ENCODE results near the gene PRKCA.
"Not testable (repeated sequence)": the region's sequence is repeated elsewhere in the genome, so short reads cannot be mapped to it uniquely, and the experiment has no call there.

The PRKCA gene

GRCh38 chr17:66624630-66625029, 322.2 kb downstream of the PRKCA start:
- DNase-seq, H3K27ac Mint-ChIP-seq, H3K27me3 Mint-ChIP-seq, H3K4me3 Mint-ChIP-seq, H3K9me3 Mint-ChIP-seq: not testable (repeated sequence)
- H3K36me3 Mint-ChIP-seq (ENCODE audit: low read depth), result peaks cover 15% of the 10 kb centered on the region
- peaks cover 38% of the 10 kb centered on the region for H3K4me1 Mint-ChIP-seq (ENCODE audit: low read depth)

- Mint-ChIP-seq H3K4me1 (ENCODE audit: low read depth) (peaks cover 38% of the 10 kb centered on the region), H3K9me3 (no peaks in the 10 kb centered on the region), H3K27me3 (no peaks in the 10 kb centered on the region), H3K36me3 (ENCODE audit: low read depth) (peaks cover 16% of the 10 kb centered on the region), H3K4me3 (no peak overlapping the region), H3K27ac (no peak overlapping the region)
- no peak for DNase-seq
These were observed 322.9 kb downstream of the PRKCA start for GRCh38 chr17:66625311-66625767.

DNA sequence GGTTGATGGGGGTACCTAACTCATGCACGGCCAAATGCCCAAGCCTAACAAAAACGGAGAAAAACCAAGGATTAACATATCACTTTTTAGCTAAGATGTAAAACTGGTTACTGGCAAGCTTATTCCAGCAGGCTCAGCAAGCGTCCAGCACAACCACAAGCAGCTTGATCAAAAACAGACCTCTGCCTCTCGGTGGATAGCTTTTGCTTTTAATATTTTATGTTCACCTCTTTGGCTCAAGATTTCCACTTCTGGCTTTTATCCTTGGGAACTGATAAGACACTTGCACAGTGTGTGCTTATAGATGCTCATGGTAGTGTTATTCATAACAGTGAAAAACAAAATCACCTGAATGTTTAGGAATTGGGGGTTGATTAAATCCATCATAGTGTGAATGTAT, 325.6 kb downstream of the PRKCA start:
- Mint-ChIP-seq H3K27me3 (no peaks in the 10 kb centered on the region), H3K4me3 (no peak overlapping the region), H3K4me1 (ENCODE audit: low read depth) (peaks cover 52% of the 10 kb centered on the region), H3K9me3 (no peaks in the 10 kb centered on the region), H3K36me3 (ENCODE audit: low read depth) (peaks cover 6% of the 10 kb centered on the region), H3K27ac (no peak overlapping the region)
- no peak for DNase-seq

- Mint-ChIP-seq H3K27ac (no peak overlapping the region), H3K9me3 (no peaks in the 10 kb centered on the region), H3K4me3 (no peak overlapping the region), H3K27me3 (no peaks in the 10 kb centered on the region), H3K36me3 (ENCODE audit: low read depth) (peaks cover 9% of the 10 kb centered on the region), H3K4me1 (ENCODE audit: low read depth) (peaks cover 58% of the 10 kb centered on the region)
- no peak for DNase-seq
These were observed 327.3 kb downstream of the PRKCA start for GRCh38 chr17:66629762-66630161.

- no peaks in the 10 kb centered on the region for H3K27me3 Mint-ChIP-seq
- peaks cover 60% of the 10 kb centered on the region for H3K4me1 Mint-ChIP-seq (ENCODE audit: low read depth)
- no peak overlapping the region for H3K27ac Mint-ChIP-seq
- DNase-seq, result no peak
- H3K9me3 Mint-ChIP-seq, result no peaks in the 10 kb centered on the region
- no peak overlapping the region for H3K4me3 Mint-ChIP-seq
- H3K36me3 Mint-ChIP-seq (ENCODE audit: low read depth), result peaks cover 15% of the 10 kb centered on the region
These were observed 328.0 kb downstream of the PRKCA start for GRCh38 chr17:66630379-66630778.

DNA sequence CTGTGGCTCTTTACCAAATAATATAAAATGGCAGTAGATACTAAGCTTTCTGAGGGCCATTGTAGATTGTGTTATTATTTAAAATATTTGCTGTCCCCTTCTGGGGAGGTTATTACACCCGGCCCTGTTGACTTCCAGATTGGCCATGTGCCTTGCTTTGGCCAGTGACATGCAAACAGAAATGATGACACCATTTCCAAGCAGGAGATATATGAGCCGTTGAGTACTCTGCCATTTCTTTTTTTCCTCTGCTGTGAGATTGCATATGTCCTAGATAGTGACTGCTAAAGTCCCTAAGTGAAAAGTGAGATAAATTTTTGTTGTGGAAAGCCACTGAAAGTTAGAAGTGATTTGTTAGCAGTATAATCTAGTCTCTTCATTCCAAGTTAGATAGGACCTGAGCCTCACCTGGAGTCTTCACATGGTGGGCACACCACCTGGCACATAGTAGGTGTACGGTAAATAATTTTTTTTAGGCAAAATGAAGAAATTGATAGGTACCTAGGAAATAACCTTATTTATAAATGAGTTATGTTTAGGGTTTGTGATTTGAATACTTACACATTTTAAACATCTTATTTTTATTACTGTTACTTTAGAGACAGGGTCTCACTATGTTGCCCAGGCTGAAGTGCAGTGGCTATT, 328.5 kb downstream of the PRKCA start:
- H3K9me3 Mint-ChIP-seq, result no peaks in the 10 kb centered on the region
- no peaks in the 10 kb centered on the region for H3K27me3 Mint-ChIP-seq
- no peak overlapping the region for H3K4me3 Mint-ChIP-seq
- H3K4me1 Mint-ChIP-seq (ENCODE audit: low read depth), result peaks cover 66% of the 10 kb centered on the region
- DNase-seq, result no peak
- peak overlapping the region; percentile 36 for H3K27ac Mint-ChIP-seq
- peaks cover 17% of the 10 kb centered on the region for H3K36me3 Mint-ChIP-seq (ENCODE audit: low read depth)

- no peak overlapping the region for H3K4me3 Mint-ChIP-seq
- H3K27ac Mint-ChIP-seq, result peak overlapping the region; percentile 76
- peaks cover 71% of the 10 kb centered on the region for H3K4me1 Mint-ChIP-seq (ENCODE audit: low read depth)
- no peak for DNase-seq
- H3K9me3 Mint-ChIP-seq, result no peaks in the 10 kb centered on the region
- no peaks in the 10 kb centered on the region for H3K27me3 Mint-ChIP-seq
- peaks cover 30% of the 10 kb centered on the region for H3K36me3 Mint-ChIP-seq (ENCODE audit: low read depth)
These were observed 330.3 kb downstream of the PRKCA start for GRCh38 chr17:66632731-66633130.

- no peak for DNase-seq
- peak overlapping the region; percentile 76 for H3K27ac Mint-ChIP-seq
- H3K27me3 Mint-ChIP-seq, result no peaks in the 10 kb centered on the region
- H3K36me3 Mint-ChIP-seq (ENCODE audit: low read depth), result peaks cover 34% of the 10 kb centered on the region
- peaks cover 76% of the 10 kb centered on the region for H3K4me1 Mint-ChIP-seq (ENCODE audit: low read depth)
- no peak overlapping the region for H3K4me3 Mint-ChIP-seq
- H3K9me3 Mint-ChIP-seq, result no peaks in the 10 kb centered on the region
These were observed 331.0 kb downstream of the PRKCA start for GRCh38 chr17:66633317-66633965.

DNA sequence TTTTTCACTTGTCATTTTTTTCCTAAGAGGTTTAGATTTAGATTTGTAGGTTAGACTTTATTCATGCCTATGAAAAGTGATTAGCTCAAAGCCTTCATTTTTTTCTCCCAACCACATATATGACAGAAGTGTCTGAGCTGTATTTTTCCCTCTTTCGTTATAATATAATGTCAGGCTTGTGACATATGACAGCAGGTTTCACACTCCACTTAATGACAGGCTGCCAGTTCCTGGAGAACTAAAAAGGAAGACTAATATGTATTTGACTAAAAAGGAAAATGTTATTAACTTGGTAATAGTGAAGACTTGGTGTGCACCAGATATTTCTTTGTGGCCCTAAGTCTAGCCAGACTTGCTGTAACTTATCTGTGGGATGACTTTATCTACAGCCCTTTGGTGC, 331.8 kb downstream of the PRKCA start:
- peaks cover 37% of the 10 kb centered on the region for H3K36me3 Mint-ChIP-seq (ENCODE audit: low read depth)
- no peaks in the 10 kb centered on the region for H3K27me3 Mint-ChIP-seq
- H3K4me3 Mint-ChIP-seq, result no peak overlapping the region
- H3K4me1 Mint-ChIP-seq (ENCODE audit: low read depth), result peaks cover 79% of the 10 kb centered on the region
- DNase-seq, result no peak
- H3K27ac Mint-ChIP-seq, result peak overlapping the region; percentile 76
- no peaks in the 10 kb centered on the region for H3K9me3 Mint-ChIP-seq

DNA sequence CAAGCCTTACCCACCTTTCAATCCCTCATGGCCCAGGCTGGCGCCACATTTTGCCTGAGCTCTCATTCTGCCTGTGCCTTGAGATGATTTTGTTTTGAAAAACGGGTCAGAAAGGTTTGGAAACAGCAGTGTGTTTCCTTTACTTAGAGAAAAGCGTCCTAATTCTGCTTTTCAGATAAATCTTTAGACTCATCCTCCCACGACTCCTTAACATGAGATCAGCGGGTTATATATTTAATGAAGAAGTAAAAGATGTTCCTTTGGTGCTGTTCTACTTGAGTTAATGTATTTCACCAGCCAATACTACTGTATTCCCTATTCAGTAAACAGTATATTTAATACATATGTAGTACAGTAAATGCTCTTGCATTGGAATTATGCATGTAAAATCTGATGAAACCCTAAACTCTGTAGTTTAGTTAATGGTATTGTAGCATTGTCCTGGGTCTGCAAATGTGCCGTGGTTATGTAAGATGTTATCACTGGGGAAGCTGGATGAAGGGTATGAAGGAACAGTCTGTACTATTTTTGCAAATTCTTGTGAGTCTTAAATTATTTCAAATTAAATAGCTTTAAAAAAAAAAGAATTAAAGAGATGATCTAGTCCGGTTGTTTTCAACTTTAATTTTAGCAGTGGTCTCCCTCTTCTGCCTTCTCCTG, 333.1 kb downstream of the PRKCA start:
- peak overlapping the region; percentile 79 for H3K27ac Mint-ChIP-seq
- no peaks in the 10 kb centered on the region for H3K9me3 Mint-ChIP-seq
- peaks cover 41% of the 10 kb centered on the region for H3K36me3 Mint-ChIP-seq (ENCODE audit: low read depth)
- H3K27me3 Mint-ChIP-seq, result no peaks in the 10 kb centered on the region
- H3K4me1 Mint-ChIP-seq (ENCODE audit: low read depth), result peaks cover 71% of the 10 kb centered on the region
- no peak overlapping the region for H3K4me3 Mint-ChIP-seq
- no peak for DNase-seq

- Mint-ChIP-seq H3K4me3 (no peak overlapping the region), H3K36me3 (ENCODE audit: low read depth) (peaks cover 43% of the 10 kb centered on the region), H3K9me3 (no peaks in the 10 kb centered on the region), H3K27me3 (no peaks in the 10 kb centered on the region), H3K27ac (peak overlapping the region; percentile 79), H3K4me1 (ENCODE audit: low read depth) (peaks cover 65% of the 10 kb centered on the region)
- no peak for DNase-seq
These were observed 333.7 kb downstream of the PRKCA start for GRCh38 chr17:66636111-66636510.

GRCh38 chr17:66637491-66637890, 335.1 kb downstream of the PRKCA start:
- no peak overlapping the region for H3K4me3 Mint-ChIP-seq
- H3K36me3 Mint-ChIP-seq (ENCODE audit: low read depth), result peaks cover 57% of the 10 kb centered on the region
- no peak for DNase-seq
- H3K9me3 Mint-ChIP-seq, result no peaks in the 10 kb centered on the region
- peaks cover 61% of the 10 kb centered on the region for H3K4me1 Mint-ChIP-seq (ENCODE audit: low read depth)
- no peaks in the 10 kb centered on the region for H3K27me3 Mint-ChIP-seq
- no peak overlapping the region for H3K27ac Mint-ChIP-seq

- Mint-ChIP-seq H3K4me3 (no peak overlapping the region), H3K36me3 (ENCODE audit: low read depth) (peaks cover 70% of the 10 kb centered on the region), H3K4me1 (ENCODE audit: low read depth) (peaks cover 47% of the 10 kb centered on the region), H3K9me3 (no peaks in the 10 kb centered on the region), H3K27me3 (no peaks in the 10 kb centered on the region), H3K27ac (peak overlapping the region; percentile 59)
- DNase-seq, result no peak
These were observed 336.5 kb downstream of the PRKCA start for GRCh38 chr17:66638707-66639479.

DNA sequence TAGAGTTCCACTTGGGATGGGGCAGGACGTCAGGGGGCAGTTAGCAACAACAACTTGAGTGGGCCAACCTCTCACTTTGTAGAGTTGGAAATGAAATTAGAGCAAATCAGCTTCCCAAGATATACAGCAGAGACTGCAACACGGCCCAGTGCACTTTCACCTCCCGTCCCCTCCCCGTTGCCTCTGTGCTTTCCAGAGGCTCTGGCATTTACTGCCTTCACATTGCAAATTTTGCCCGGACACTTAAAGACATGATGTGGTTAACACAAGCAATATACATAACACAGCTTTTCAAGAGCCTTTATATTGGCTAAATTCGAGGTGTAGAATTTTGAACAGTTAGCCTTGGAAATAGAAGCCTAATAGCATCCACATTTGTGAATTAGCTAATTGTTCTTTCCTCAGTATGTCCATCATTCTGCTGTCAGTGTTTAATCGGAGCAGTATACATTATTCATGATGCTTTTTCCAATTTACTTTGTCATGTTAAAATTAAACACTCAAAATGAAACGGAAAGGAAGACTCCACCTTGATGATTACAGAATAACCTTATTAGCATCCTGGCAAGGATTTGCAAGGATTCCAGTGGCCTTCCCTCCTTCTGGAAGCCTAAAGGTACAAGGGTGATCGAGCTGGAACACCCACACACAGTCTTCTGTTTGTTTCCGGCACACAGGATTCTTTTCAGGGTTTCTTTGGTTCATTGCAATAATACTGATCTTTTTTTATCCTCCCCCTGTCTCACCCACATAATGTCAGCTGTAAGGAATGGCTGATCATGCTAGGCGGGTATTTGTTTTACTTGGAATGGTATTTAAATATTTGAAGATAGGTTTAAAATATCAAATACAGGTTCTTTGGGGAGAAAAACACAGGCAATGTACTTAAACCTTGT, 341.6 kb downstream of the PRKCA start:
- peaks cover 8% of the 10 kb centered on the region for H3K4me1 Mint-ChIP-seq (ENCODE audit: low read depth)
- no peaks in the 10 kb centered on the region for H3K27me3 Mint-ChIP-seq
- no peak overlapping the region for H3K27ac Mint-ChIP-seq
- H3K4me3 Mint-ChIP-seq, result no peak overlapping the region
- H3K36me3 Mint-ChIP-seq (ENCODE audit: low read depth), result peaks cover 83% of the 10 kb centered on the region
- H3K9me3 Mint-ChIP-seq, result no peaks in the 10 kb centered on the region
- DNase-seq, result no peak

Measured in activated T-cell treated with anti-CD3 and anti-CD28 coated beads, Interleukin-2, amount 50 U/mL, for 24 hours (primary cell).